ENCODE results near the gene PIK3R1. TPM values are rescaled to one million over a fixed set of nuclear protein-coding genes. Genes with fewer than 3 reads are reported as not detected.

Gene PIK3R1
- 100 to 1,000 TPM in 1 of 2 donors, 10 to 100 TPM in 1; 61.8 to 127 TPM for total RNA-seq
- long read RNA-seq, full-length matches to known transcripts = 7 of 12 reads
- long read RNA-seq, partial matches to known transcripts = 4 of 12 reads
- long read RNA-seq, other reads (novel, unspliced or antisense) = 1 of 12 reads

DNA sequence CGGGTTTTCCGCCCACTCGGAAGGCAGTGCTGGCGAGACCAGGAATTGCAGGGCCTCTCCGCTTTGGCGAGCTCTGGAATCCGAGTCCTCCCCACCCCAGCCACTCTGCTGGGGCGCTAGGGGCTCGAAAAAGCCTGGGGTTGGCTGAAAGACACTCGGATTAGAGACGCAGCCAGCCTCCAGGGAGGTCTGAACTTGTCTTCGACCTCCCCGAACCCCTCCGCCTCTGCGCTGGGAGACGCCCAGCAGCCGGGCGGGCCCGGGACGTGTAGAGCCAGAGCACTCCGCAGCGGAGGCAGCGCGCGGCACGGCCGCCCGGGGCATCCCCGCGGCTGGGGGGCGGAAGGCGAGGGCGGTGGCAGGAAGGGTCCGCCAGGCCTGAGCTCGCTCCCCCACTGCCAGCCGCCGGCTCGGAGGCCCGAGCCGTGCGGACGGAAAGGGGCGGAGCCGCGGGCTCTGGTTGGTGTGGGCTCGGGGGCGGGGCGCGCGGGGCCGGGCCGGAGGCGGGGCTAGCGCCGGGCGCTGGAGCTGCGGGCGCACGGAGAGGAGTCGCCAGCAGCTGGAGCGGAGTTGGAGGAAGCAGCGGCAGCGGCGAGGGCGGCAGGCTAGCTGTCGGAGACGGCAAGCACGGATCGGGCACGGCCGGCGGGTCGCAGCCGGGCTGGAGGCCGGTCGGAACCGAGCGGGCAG is at the start of gene PIK3R1:
Gene PIK3R1, plus strand, starts transcription at position 549 of the 690 bp plus-strand sequence. CDS start 10,920 bp downstream, outside the sequence.
- DNase-seq (peak; percentile 95), ATAC-seq (peak; percentile 96 to 98)
- intact Hi-C loops (cut with DNase I) = loop anchor here in 1 of 2 donors (5.0 to 10.0 kb wide), 2 partner anchors 37 to 411 kb away; no protein-coding TSS in a partner anchor

GRCh38 chr5:68167195-68167651 is 48.3 kb upstream of the PIK3R1 start:
- DNase-seq (no peak), ATAC-seq (no peak)
- intact Hi-C loops (cut with DNase I) = no loop called here

GRCh38 chr5:68169903-68170302 is 45.7 kb upstream of the PIK3R1 start:
- ATAC-seq (peak in 1 of 2 donors; percentile 24), DNase-seq (no peak)
- intact Hi-C loops (cut with DNase I) = no loop called here

DNA sequence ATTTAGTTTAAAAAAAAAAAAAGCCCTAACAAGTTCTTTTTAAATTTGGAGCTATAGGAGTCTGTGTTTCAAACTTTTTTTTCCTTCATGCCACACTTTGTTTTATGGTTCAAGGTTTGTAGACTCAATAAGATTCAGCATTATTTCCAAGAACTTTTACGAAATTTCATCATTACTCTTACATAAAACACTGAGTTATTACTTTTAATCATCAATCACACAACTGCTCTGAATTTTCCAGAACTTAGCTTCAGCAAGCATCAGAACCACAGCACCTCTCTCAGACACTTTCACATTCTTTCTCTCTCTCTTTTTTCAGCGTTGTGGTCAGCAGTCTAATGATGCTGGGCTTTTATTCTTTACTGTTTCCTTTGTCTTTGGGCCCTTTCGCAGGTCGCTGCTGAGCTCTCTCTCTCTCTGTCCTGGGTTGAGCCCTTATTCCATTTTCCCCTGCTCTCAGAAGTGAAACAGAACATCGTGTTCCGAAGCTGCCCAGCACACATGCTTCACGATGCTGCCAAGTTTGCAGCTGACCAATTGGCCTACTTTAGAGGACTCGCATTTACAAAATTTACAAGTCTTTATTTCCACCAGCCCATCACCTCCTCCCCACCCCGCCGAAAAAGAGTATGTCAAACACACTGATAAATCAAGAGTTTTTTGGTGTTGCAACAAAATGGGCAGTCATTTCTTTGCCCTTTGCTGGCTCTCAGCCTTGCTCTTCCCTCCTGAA is 44.6 kb upstream of the PIK3R1 start:
- ATAC-seq = peak; percentile 93 to 95
- DNase-seq = peak; percentile 71
- intact Hi-C loops (cut with DNase I) = no loop called here

- ATAC-seq (no peak), DNase-seq (no peak)
- intact Hi-C loops (cut with DNase I) = no loop called here
Observed at GRCh38 chr5:68172314-68172713, 43.2 kb upstream of the PIK3R1 start.

DNA sequence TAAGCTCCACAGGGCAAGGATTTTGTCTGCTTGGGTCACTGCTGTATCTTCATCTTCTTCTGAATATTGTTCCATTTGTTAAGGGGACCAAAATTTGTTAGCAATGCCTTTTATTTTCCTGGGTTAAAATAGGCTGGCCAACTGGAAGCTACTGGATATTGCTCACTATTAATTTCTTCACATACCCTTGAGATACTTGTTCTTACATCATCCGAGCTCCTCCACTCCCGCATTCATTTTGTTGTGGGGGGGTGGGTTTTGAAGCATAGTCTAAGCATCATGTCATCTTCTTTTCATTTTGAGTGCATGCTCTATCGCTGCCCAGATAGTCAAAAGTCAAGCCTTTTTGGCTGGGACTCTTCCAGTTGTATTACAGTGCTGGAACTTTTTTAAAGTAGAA is 42.5 kb upstream of the PIK3R1 start:
- peak in 1 of 2 donors; percentile 45 for ATAC-seq
- intact Hi-C loops (cut with DNase I) = no loop called here

GRCh38 chr5:68176253-68176652 is 39.3 kb upstream of the PIK3R1 start:
- no peak for ATAC-seq
- intact Hi-C loops (cut with DNase I) = no loop called here

More for the DNA sequence above, 42.5 kb upstream of the PIK3R1 start:
- DNase-seq = no peak

GRCh38 chr5:68176802-68177479 is 38.6 kb upstream of the PIK3R1 start:
- intact Hi-C loops (cut with DNase I) = no loop called here
- ATAC-seq (no peak), DNase-seq (no peak)

More at GRCh38 chr5:68176253-68176652, 39.3 kb upstream of the PIK3R1 start:
- DNase-seq = no peak

DNA sequence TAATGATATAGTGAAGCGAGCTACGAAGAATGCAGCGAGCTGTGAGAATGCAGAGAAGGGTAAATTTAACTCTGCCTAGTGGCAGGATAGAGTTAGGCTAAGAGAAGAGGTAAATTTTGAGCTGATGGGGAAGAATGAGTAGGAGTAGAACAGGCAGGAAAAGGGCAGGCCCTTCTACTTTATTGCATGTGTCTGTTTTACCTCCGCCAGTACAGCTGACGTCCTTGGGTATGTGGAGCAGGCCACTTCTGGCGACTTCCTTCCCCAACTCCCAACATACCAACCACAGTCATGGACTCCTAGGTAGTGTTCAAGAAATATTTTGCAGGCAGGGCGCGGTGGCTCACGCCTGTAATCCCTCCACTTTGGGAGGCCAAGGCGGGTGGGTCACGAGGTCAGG is 37.9 kb upstream of the PIK3R1 start:
- ATAC-seq = no peak
- intact Hi-C loops (cut with DNase I) = no loop called here
- no peak for DNase-seq

GRCh38 chr5:68178579-68178978 is 37.0 kb upstream of the PIK3R1 start:
- ATAC-seq (no peak), DNase-seq (no peak)
- intact Hi-C loops (cut with DNase I) = no loop called here

DNA sequence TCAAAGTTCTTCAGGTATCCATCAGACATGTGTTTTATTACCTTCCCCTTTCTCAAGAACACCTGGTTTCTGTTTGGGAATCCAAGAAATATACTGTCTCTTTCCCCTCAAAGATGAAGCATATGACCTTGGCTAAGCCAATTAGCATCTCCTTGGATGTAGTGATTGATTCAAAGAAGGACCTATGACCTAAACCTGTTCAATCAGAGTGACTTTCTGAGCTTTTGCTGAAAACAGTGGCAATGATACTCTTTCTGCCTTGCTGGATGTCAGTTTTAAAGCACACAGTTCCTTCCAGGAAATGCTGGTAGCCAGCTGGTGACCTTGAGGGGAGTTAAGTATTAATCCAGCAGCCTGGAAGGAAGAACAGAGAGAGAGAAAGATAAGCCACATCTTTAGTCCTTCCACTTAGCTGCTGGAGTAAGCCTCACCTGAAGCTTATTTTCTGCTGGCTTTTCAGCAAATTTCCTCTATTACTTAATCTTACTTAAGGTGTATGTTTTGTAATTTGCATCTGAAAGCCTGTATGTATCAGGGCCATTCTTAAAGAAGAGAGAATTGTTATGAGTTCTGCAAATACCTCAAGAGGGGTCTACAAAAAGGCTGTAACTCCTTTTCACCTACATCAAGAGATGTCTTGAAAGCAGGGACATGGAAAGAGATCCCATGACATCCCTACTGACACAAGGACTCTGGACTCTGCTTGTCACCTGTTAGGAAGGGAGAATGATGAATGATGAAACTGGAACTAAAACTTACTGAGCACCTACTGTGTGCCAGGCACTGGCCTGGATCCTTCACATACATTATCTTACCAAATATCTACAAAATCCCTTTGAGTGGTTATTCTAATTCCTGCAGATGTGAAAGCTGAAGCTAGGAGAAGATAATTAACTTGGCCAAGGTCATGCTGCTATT is 35.2 kb upstream of the PIK3R1 start:
- DNase-seq (no peak), ATAC-seq (no peak)
- intact Hi-C loops (cut with DNase I) = no loop called here

- intact Hi-C loops (cut with DNase I) = no loop called here
- DNase-seq (no peak), ATAC-seq (no peak)
Observed at GRCh38 chr5:68181039-68181599, 34.4 kb upstream of the PIK3R1 start.

GRCh38 chr5:68182094-68182493 is 33.5 kb upstream of the PIK3R1 start:
- no peak for DNase-seq
- intact Hi-C loops (cut with DNase I) = no loop called here
- ATAC-seq = no peak

DNA sequence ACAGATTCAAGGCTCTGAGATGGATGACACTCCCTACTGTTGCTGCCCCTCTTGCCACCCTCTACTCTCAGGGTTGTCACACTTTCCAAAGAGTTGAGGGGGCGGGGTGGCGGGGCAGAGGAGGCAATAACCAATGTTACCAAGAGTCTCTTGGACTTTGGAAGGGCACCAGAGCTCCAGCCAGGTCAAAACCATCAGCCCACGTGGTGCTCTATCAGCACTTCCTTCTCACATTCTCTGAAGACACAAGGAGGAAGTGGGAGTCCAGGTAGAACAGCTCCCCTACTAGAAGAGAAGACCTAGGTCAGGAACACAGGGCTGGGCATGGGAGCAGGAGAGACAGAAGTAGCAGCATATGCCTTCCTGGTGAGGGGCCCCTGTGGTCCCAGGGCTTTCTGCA is 33.0 kb upstream of the PIK3R1 start:
- intact Hi-C loops (cut with DNase I) = no loop called here
- no peak for DNase-seq
- ATAC-seq = no peak

DNA sequence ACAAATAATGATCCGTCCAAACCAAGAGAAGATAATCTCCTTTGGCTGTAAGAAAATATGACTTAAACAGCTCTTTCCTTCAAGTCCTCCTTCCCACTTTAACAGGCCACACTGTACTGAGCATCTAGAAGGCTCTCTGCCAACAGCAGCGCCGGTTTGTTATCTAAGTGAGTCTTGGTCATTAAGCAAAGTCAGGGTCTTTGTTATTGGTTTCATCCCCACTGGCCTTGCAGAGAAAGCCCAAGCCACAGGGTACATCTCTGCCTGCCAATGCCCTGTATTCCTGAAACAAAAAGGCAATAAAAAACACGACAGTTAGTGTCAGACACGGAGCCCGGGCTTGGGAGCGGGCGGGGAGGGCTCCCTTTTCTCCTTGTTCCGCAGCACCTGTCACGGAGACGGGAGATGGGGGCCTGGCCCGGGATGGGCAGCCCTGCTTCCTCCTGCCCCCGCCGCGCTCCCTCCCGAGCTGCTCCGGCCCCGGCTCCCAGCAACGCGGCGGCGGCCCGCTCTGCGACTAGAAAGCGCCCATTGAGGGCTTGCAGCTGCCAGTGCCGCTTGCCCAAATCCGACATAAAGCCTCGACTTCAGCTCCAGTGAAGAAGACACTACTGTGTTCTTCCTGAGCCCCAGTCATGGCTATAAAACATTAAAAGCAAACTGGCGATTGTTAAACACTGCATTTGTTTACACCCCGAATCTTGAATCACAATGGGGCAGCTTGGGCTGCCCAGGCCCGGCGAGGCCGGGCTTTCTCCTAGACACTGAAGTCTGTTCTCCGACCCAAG is 28.1 kb upstream of the PIK3R1 start:
- ATAC-seq = peak; percentile 60 to 69
- peak; percentile 29 for DNase-seq

GRCh38 chr5:68189171-68189570 is 26.4 kb upstream of the PIK3R1 start:
- intact Hi-C loops (cut with DNase I) = no loop called here
- DNase-seq (peak; percentile 32), ATAC-seq (no peak)

More for the DNA sequence above, 28.1 kb upstream of the PIK3R1 start:
- intact Hi-C loops (cut with DNase I) = no loop called here

- intact Hi-C loops (cut with DNase I) = no loop called here
- ATAC-seq (no peak), DNase-seq (no peak)
Observed at GRCh38 chr5:68189613-68190012, 25.9 kb upstream of the PIK3R1 start.

All from left cardiac atrium (tissue), 4 donors.